ENCODE data around the gene TSSK2.

GRCh38 chr22:19149047-19149883 is 18.2 kb downstream of the TSSK2 start:
- TF ChIP-seq POLR2AphosphoS5 (IDR thresholded peaks at IDR 0.05; ENCODE audit: borderline replicate concordance, low read depth, low read length) (no peak), EZH2 (IDR thresholded peaks at IDR 0.05) (peak; percentile 66)
